GM23338 (cell line): ENCODE results near the gene ROBO1. TPM values are rescaled to one million over a fixed set of nuclear protein-coding genes. Genes with fewer than 3 reads are reported as not detected.
A peak's percentile ranks its signal among the peaks of the same experiment; 100 is the strongest.

Experiments used
- ATAC-seq: fragments of 200-7000 bp; cut with Tn5 transposase; 3 replicates; pipeline ENCODE4 v1.9.1; 2020
- DNase-seq: peaks from one replicate; pipeline ENCODE4 v3.0.0-alpha.2; 2015; ENCODE audit warnings: low spot score
- H2AFZ ChIP-seq: fragments of 200-600 bp; sonication (generic); 2 replicates; pipeline ENCODE4 v1.8.0; 2016; ENCODE audit warnings: antibody characterized with exemption, mild to moderate bottlenecking, moderate library complexity
- H3F3A ChIP-seq: fragments of 200-600 bp; sonication (generic); replicated peaks from 2 replicates; pipeline ENCODE4 v1.8.0; 2017; ENCODE audit warnings: antibody characterized with exemption, mixed run types, low read depth
- H3K27ac ChIP-seq: fragments of 200-600 bp; sonication (generic); 2 replicates; pipeline ENCODE4 v1.6.1; 2016; ENCODE audit warnings: low read depth
- H3K27me3 ChIP-seq: fragments of 200-600 bp; sonication (generic); 2 replicates; pipeline ENCODE4 v1.8.0; 2016; ENCODE audit warnings: mild to moderate bottlenecking, mixed run types, moderate library complexity; ENCODE audit not compliant: insufficient read depth
- H3K36me3 ChIP-seq: fragments of 200-600 bp; sonication (generic); 2 replicates; pipeline ENCODE4 v1.8.0; 2016; ENCODE audit warnings: mild to moderate bottlenecking; ENCODE audit not compliant: insufficient read depth
- H3K4me1 ChIP-seq: fragments of 200-600 bp; sonication (generic); 2 replicates; pipeline ENCODE4 v1.8.0; 2016; ENCODE audit warnings: mild to moderate bottlenecking, moderate library complexity; ENCODE audit not compliant: insufficient read depth
- H3K4me2 ChIP-seq: fragments of 200-600 bp; sonication (generic); 2 replicates; pipeline ENCODE4 v1.7.1; 2017; ENCODE audit warnings: mixed run types
- H3K4me3 ChIP-seq: fragments of 200-600 bp; sonication (generic); 2 replicates; pipeline ENCODE4 v1.6.1; 2016; ENCODE audit warnings: mixed run types
- H3K79me2 ChIP-seq: fragments of 200-600 bp; sonication (generic); replicated peaks from 2 replicates; pipeline ENCODE4 v1.8.0; 2017; ENCODE audit warnings: mild to moderate bottlenecking; ENCODE audit not compliant: insufficient read depth
- H3K9me2 ChIP-seq: fragments of 200-600 bp; sonication (generic); 2 replicates; pipeline ENCODE4 v1.8.0; 2017; ENCODE audit not compliant: insufficient read depth
- H4K20me1 ChIP-seq: fragments of 200-600 bp; sonication (generic); replicated peaks from 2 replicates; pipeline ENCODE4 v1.8.0; 2017; ENCODE audit warnings: mild to moderate bottlenecking; ENCODE audit not compliant: insufficient read depth
- H3K27ac Mint-ChIP-seq: 2 replicates; pipeline ENCODE4 v1.8.0; 2020; ENCODE audit warnings: inconsistent platforms, mild to moderate bottlenecking, moderate library complexity, mixed read lengths
- H3K27me3 Mint-ChIP-seq: 3 replicates; pipeline ENCODE4 v1.8.0; 2022; ENCODE audit warnings: low read depth, mild to moderate bottlenecking, moderate library complexity, mixed read lengths, inconsistent platforms; ENCODE audit not compliant: insufficient read depth, poor library complexity
- H3K36me3 Mint-ChIP-seq: 3 replicates; pipeline ENCODE4 v1.8.0; 2021; ENCODE audit warnings: low read depth, mild to moderate bottlenecking, inconsistent platforms, moderate library complexity, mixed read lengths
- H3K4me1 Mint-ChIP-seq: 3 replicates; pipeline ENCODE4 v1.8.0; 2020; ENCODE audit warnings: mild to moderate bottlenecking, inconsistent platforms, mixed read lengths
- H3K4me3 Mint-ChIP-seq: 3 replicates; pipeline ENCODE4 v1.8.0; 2021; ENCODE audit warnings: moderate library complexity, mild to moderate bottlenecking, inconsistent platforms, mixed read lengths
- H3K9me3 Mint-ChIP-seq: 3 replicates; pipeline ENCODE4 v1.8.0; 2020; ENCODE audit warnings: moderate library complexity, mild to moderate bottlenecking, inconsistent platforms, mixed read lengths
- JUNB ChIP-seq: IDR thresholded peaks from one replicate; pipeline ENCODE4 v1.6.1; 2016; ENCODE audit warnings: antibody characterized with exemption; ENCODE audit not compliant: unreplicated experiment
- POLR2AphosphoS5 ChIP-seq: IDR thresholded peaks from 2 replicates; pipeline ENCODE4 v1.6.1; 2016; ENCODE audit warnings: antibody characterized with exemption, low read depth
- STAT1 ChIP-seq: IDR thresholded peaks from one replicate; pipeline ENCODE4 v1.6.1; 2016; ENCODE audit warnings: antibody characterized with exemption; ENCODE audit not compliant: unreplicated experiment
- ZNF114 ChIP-seq: fragments of 250-450 bp; sonication (Bioruptor Pico); IDR thresholded peaks from 2 replicates; pipeline ENCODE4 v1.5.0; 2020; ENCODE audit warnings: mild to moderate bottlenecking, moderate library complexity
- ZNF331 ChIP-seq: fragments of 250-450 bp; sonication (Bioruptor Pico); IDR thresholded peaks from 2 replicates; pipeline ENCODE4 v1.5.0; 2020; ENCODE audit warnings: low read depth, mild to moderate bottlenecking, moderate library complexity
- polyA plus RNA-seq: library from polyadenylated mRNA; unstranded; fragments of >200 nt; fragmentation: Nextera tagmentation; extraction: Ambion mirVana; gene quantifications from 2 replicates; pipeline ENCODE4 v1.2.1, GENCODE V29; 2016
- total RNA-seq: library from RNA; depleted of rRNA; stranded (reverse); fragments of >200 nt; shearing (Covaris generic); gene quantifications from 2 replicates; pipeline ENCODE4 v1.2.3, GENCODE V29; 2014
- TF ChIP-seq, protein P1 (sequence below): fragments of 250-450 bp; sonication (Bioruptor Pico); IDR thresholded peaks from 2 replicates; pipeline ENCODE4 v1.5.0; 2020; ENCODE audit warnings: mild to moderate bottlenecking, moderate library complexity

The ROBO1 gene
- total and polyA plus RNA-seq, 2 experiments from 2014 or later, result 19.2 to 78.3 TPM

DNA sequence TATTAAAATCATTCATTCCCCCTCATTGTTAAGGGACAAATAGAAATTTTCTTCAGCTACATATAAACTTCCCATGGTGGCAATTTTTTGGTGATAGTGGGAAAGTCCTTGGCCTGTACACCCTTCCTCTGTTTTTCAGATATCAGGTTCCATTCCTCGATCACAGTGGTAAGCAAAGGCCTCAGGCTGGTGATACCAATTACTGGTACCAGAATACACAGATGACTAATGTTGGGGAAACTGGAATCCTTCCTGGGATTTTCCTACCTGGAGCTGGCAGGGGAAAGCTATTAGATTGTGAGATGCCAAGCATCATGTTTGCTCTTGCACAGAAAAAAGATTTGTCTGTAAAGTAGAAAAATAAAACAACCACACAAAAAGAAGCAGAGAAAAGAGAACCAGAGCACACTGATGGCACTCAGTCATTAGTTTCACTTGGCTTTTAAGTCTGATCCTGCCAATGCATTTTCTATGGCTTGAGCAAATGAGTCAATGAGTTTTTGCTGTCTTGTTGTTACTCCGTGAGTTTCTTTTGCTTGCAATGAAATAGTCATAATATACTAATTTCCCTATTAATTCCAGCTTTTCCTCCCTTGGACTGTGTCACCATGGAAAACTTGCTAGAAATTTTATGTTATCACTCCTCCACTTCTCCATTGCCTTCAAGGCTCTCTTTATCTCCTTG is 795.0 kb downstream of the ROBO1 start:
- Histone ChIP-seq H3K27me3 (no peaks in the 10 kb centered on the region), H3K4me1 (peaks cover 18% of the 10 kb centered on the region; the same call in 1 of the 2 replicates), H3K79me2 (peaks cover 51% of the 10 kb centered on the region), H3K4me3 (no peak overlapping the region), H2AFZ (no peak overlapping the region), H3K9me2 (no peaks in the 10 kb centered on the region), H3K36me3 (no peaks in the 10 kb centered on the region), H4K20me1 (no peaks in the 10 kb centered on the region), H3F3A (no peaks in the 10 kb centered on the region), H3K4me2 (no peak overlapping the region), H3K27ac (no peak overlapping the region)
- Mint-ChIP-seq H3K9me3 (no peaks in the 10 kb centered on the region), H3K36me3 (peaks cover 3% of the 10 kb centered on the region; the same call in 1 of the 3 replicates), H3K27ac (peak overlapping the region; percentile 21), H3K4me1 (peaks cover 39% of the 10 kb centered on the region), H3K27me3 (peaks cover 4% of the 10 kb centered on the region), H3K4me3 (no peak overlapping the region)
- TF ChIP-seq, protein P1, sequence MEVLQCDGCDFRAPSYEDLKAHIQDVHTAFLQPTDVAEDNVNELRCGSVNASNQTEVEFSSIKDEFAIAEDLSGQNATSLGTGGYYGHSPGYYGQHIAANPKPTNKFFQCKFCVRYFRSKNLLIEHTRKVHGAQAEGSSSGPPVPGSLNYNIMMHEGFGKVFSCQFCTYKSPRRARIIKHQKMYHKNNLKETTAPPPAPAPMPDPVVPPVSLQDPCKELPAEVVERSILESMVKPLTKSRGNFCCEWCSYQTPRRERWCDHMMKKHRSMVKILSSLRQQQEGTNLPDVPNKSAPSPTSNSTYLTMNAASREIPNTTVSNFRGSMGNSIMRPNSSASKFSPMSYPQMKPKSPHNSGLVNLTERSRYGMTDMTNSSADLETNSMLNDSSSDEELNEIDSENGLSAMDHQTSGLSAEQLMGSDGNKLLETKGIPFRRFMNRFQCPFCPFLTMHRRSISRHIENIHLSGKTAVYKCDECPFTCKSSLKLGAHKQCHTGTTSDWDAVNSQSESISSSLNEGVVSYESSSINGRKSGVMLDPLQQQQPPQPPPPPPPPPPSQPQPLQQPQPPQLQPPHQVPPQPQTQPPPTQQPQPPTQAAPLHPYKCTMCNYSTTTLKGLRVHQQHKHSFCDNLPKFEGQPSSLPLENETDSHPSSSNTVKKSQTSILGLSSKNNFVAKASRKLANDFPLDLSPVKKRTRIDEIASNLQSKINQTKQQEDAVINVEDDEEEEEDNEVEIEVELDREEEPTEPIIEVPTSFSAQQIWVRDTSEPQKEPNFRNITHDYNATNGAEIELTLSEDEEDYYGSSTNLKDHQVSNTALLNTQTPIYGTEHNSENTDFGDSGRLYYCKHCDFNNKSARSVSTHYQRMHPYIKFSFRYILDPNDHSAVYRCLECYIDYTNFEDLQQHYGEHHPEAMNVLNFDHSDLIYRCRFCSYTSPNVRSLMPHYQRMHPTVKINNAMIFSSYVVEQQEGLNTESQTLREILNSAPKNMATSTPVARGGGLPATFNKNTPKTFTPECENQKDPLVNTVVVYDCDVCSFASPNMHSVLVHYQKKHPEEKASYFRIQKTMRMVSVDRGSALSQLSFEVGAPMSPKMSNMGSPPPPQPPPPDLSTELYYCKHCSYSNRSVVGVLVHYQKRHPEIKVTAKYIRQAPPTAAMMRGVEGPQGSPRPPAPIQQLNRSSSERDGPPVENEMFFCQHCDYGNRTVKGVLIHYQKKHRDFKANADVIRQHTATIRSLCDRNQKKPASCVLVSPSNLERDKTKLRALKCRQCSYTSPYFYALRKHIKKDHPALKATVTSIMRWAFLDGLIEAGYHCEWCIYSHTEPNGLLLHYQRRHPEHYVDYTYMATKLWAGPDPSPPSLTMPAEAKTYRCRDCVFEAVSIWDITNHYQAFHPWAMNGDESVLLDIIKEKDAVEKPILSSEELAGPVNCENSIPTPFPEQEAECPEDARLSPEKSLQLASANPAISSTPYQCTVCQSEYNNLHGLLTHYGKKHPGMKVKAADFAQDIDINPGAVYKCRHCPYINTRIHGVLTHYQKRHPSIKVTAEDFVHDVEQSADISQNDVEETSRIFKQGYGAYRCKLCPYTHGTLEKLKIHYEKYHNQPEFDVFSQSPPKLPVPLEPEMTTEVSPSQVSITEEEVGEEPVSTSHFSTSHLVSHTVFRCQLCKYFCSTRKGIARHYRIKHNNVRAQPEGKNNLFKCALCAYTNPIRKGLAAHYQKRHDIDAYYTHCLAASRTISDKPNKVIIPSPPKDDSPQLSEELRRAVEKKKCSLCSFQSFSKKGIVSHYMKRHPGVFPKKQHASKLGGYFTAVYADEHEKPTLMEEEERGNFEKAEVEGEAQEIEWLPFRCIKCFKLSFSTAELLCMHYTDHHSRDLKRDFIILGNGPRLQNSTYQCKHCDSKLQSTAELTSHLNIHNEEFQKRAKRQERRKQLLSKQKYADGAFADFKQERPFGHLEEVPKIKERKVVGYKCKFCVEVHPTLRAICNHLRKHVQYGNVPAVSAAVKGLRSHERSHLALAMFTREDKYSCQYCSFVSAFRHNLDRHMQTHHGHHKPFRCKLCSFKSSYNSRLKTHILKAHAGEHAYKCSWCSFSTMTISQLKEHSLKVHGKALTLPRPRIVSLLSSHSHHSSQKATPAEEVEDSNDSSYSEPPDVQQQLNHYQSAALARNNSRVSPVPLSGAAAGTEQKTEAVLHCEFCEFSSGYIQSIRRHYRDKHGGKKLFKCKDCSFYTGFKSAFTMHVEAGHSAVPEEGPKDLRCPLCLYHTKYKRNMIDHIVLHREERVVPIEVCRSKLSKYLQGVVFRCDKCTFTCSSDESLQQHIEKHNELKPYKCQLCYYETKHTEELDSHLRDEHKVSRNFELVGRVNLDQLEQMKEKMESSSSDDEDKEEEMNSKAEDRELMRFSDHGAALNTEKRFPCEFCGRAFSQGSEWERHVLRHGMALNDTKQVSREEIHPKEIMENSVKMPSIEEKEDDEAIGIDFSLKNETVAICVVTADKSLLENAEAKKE, result no peak
- TF ChIP-seq JUNB (no peak), STAT1 (no peak), POLR2AphosphoS5 (no peak)
- ATAC-seq, result no peak
- no peak for DNase-seq

GRCh38 chr3:78970656-78971055 is 797.1 kb downstream of the ROBO1 start:
- Mint-ChIP-seq H3K27ac (no peak overlapping the region), H3K4me3 (no peak overlapping the region), H3K4me1 (peaks cover 23% of the 10 kb centered on the region), H3K9me3 (peaks cover 10% of the 10 kb centered on the region; the same call in 2 of the 3 replicates), H3K27me3 (peaks cover 4% of the 10 kb centered on the region), H3K36me3 (peaks cover 12% of the 10 kb centered on the region)
- no peaks in the 10 kb centered on the region for H3K9me2 ChIP-seq
- H3K4me3 ChIP-seq, result no peak overlapping the region
- no peaks in the 10 kb centered on the region for H3K27me3 ChIP-seq
- H2AFZ ChIP-seq, result no peak overlapping the region
- H3K36me3 ChIP-seq, result no peaks in the 10 kb centered on the region
- DNase-seq, result no peak
- H3F3A ChIP-seq, result no peaks in the 10 kb centered on the region
- H4K20me1 ChIP-seq, result no peaks in the 10 kb centered on the region
- no peak for ATAC-seq
- peaks cover 49% of the 10 kb centered on the region for H3K79me2 ChIP-seq
- no peak overlapping the region for H3K4me2 ChIP-seq
- no peak overlapping the region for H3K27ac ChIP-seq
- peaks cover 13% of the 10 kb centered on the region; the same call in 1 of the 2 replicates for H3K4me1 ChIP-seq
- TF ChIP-seq STAT1 (no peak), POLR2AphosphoS5 (no peak), ZNF331 (CRISPR knock-in tag) (no peak), ZNF114 (CRISPR knock-in tag) (no peak)
- TF ChIP-seq, protein P1, result no peak
